CMK (cell line): Measurements from ENCODE around the gene HOXA3.

ENCODE experiments used
- DNase-seq: peaks from one replicate; pipeline ENCODE4 v3.0.0-alpha.2; 2010; ENCODE audit warnings: low read depth

HOXA3 gene

DNA sequence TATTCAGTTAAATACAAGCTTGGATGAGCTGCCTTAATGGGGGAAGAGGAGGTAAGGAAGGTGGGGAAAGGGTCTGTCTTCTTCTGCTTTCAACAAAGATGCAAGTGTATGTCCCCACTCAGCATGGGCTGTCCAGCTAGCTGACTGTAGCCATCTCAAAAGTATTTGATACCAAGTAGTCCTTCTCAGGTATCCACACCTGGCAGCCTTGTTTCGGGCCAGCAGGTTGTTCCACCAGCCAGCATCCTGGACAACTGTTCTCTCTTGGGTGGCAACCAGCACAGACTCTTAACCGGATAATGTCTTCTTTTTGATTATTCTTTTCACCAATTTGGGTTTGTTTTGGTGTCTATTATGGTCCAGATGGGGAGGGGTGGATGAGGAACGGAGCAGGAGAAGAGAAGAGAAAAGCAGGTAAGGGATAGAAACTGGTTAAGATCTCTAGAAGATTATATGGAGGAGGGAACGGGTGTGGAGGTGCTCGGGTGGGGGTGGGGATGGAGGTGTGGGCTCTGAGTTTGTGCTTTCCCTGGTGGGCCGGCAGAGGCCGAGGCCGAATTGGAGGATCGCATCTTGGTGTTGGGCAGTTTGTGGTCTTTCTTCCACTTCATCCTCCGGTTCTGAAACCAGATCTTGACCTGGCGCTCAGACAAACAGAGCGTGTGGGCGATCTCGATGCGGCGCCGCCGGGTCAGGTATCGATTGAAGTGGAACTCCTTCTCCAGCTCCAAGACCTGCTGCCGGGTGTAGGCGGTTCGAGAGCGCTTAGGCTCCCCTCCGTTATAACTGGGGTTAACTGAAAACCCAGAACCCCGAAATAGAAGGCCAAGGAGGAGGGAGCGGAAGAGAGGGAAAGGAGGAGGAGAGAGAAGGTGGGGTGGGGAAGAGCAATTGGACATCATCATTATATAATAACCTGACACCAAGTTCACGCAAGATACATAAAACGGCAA is 23.3 kb downstream of the HOXA3 start:
- no peak for DNase-seq

DNA sequence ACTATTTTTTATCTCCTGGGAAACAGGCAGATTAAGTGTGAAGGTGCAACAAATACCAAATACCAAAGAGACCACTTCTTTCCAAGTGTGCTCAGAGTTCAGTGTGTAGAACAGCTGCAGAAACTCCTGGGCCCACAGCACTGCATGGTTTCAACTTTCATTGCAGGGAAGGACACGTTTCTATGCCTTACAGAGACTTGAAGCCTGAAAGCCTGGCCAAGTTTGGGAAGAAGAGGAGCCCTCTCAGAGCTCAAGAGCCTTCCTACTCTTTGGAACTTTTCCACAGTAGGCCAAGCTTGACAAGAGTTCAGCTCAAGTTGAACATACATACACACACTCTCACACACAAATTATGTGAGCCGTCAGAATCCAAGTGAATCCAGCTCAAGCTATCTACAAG is 24.3 kb downstream of the HOXA3 start:
- DNase-seq: no peak

DNA sequence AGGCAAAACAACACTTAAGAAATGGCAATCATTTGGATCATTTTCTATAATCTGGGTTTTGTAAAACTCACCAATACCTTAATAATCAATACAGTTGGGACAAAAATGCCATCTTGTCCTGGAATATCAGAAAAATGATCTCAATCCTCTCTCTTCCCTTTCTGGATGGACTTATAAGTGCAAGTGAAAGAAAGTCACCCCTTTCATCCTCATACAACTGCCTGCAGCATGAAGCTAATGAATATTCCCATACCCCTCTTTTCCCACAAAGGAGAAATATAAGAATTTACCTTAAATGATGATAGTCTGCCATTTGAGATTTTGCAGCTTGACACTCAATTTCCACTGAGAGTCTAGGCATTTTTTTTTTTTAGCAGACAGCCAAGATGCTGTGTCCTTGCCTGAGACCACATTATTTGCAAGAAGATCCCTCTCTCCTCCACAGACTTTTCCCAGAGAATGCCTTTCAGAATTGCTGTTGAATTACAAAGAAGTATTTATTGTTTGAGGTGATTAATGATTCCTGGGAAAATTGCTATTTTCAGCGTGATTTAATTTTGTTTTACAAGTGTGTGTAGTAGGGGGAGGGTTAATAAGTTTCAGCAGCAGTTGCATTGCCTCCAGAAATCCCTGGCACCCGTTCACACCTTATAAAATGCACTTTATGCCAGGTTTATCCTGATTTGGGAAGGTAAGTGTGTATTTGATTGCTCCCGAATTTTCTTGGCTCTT is 25.6 kb downstream of the HOXA3 start:
- DNase-seq: no peak

DNA sequence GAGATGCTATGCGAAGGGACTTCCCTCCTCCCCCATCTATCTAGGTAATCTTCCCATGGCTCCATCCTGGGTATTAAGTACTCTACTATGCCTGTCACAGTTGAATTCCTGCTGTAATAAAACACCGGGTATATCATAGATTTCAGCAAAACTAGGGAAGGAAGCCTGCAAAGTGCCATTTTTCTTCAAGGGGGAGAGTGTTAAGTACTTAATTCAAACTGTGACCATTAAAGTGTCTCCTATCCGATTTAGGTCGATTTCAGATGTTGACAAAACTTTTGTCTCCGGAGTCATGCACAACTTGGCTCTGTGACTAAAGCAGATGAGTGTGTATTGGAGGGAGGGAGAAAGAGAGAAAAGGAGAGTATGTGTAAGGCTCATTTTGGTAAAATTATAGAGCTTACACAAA is 26.4 kb downstream of the HOXA3 start:
- DNase-seq: no peak

DNA sequence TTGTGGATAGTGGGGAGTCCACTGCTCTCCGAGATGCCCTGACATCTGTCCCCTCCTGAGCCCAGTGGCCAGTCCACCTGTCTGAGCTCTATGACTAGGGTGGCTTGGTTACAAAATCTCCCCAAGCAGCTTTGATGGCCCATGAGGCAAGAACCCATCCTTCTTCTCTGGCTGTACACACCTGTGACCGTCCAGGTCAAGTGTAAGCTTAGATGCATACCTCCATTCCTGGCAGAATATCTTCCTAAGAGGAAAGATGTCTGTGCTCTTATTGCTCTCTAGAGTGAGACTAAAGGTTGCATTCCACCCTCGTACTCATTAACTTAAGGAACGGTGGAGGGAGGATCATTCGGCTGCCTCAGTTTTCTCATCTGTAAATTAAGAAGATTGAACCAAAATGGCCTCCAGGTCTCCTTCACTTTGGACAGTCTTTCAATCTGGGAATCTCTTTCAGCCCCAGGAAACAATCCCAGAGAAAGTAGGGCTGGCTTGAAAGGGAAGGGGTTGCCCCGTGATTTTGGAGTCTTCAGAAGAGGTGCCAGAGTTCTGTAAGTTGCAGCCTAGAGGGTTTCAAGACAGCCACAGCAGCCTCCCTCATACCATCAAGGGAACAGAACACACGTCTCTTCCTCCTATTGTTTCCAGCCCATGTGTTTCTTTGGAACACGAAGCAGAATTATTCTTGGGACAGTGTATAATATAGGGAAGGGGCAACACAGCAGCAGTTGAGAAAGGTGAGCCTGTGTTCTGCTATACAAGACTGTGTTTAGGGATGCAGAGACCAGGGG is 27.3 kb downstream of the HOXA3 start:
- DNase-seq: no peak

DNA sequence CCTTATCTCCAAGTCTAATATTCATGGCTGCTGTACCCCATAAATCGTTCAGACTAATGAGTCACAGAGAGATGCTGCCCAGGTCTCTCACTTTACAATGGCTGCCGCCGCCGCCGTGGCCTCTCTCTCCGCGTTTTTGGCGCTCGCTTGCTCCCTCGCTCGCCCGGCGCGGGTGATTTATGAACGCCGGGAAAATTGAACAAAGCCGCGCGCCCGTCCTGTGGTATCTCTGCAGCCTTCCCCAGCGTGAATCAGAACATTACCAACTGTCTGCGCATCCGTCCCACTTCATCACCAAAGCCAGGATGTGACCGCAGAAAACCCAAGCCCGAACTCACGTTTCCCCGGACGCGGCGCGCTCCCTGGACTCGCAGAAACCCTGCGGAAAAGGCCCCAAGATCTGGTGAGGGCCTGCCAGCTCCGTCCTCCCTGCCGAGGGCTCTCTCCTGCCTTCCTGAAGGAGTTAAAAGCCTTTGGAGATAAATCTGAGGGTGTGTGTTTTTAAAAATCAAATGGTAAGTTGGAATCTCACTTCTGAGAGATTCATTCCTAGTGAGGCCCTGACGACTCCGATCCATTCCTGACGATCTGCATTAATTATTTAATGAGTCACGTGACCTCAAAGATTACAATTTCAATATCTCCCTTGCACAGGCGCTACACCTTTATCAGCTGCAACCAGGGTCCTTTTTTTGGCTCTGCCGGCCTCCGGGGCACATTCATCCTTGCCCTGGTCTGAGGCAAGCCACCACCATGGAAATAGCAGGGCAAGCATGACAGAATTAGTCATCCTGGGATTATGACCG is 28.1 kb downstream of the HOXA3 start:
- DNase-seq: no peak

DNA sequence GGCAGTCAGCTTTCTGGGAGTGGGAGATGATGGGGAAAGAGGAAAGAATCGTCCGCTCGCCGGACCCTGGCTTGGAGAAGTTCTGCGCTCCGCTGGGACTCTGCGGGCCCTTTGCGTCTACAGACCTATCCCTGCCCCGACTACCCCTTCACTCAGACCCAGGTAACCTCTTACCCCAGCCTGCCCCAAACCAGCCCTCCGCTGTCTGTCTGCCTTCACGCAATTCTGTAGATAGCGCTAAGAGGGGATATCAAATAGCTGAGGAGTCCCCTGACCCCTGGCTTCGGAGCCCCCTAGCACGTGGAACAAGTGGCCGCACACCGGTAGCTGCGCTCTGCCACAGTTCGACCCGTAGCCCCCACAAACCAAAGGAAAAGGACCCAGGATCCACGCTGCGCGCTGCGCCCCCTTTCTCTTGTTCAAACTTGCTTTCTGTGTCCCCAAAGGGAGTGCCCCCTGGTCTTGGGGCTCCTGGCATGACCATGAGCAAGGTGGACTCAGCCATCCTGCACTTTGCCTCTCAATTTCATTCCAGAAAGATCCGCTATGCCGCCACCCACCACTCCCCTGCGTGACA is 28.8 kb downstream of the HOXA3 start:
- DNase-seq: no peak

DNA sequence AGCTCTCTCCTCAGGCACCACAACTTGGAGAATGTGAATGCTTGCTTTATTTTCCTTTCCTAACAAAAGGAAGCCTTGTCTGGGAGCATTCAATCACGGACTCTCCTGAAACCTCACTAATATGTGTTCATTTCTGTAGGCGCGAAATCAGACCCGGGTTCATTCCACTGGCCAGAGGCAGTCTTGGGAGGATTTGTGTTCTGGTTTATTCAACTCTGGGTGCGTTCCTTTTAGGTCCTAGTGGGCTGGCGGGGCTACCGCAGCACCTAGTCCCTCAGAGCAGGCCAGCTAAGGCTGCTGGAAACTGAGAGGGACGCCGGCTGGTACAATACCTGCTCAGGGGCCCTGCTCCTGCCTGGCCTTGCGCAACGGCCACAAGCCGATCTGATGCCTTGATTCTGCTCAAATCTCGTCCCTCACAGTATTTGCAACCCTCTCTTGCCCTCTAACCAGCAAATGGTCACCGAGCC is 29.3 kb downstream of the HOXA3 start:
- DNase-seq: no peak

DNA sequence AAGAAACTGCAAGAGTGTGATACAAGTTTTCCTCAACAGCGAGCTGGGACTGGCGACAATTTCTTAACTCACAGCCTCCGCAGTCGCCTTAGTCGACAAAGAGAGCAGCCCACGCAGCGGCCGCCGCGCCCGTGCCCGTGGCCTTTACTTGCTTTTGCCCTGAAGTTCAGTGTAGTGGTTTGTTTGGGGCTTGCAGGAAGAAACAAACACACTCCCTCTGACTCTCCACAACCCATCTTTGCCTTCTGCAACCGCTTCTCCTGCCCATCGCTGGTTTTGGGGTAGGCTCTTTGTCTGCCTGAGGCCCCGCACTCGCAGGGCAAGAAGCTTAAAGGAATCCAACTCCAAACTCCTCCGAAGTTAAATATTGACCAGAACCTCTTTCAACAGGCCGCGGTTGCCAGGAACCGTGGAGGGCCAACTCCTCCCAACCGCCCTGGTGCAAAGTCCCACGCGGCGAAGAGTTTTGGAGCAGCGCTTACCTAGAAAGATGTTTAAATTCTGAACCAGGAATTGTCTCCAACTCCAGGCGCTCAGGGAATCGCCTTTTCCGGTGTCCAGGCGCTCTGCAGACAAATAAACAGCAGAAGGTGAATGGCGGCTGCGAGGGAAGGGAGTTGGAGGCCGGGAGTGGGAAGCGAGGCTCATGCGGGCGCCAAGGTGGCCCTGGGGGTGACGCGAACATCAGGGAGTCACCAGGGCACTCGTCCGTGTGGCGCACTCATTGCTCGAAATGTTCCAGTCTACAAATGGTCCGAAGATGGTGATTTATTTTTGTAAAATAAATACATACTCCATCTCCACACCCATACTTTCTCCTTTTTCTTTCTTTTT is 30.1 kb downstream of the HOXA3 start:
- no peak for DNase-seq

DNA sequence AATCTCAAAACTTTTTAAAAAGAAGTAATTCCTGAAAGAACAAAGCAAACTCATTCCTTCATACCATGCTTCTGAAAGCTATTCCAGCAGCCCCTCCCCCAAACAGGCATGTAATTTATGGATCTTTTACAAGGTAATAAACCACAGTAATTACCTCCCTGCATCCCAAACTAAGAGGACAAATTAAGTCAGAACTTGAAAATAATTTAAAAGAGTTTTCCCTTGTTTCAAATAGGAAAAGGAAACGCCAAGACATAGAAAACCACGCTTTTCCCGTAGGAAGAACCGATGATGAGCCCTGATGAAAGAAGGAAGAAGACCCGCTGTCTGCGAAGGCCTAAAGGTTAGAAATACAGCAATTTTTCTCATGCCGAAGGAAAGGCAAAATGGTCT is 30.7 kb downstream of the HOXA3 start:
- DNase-seq: no peak

DNA sequence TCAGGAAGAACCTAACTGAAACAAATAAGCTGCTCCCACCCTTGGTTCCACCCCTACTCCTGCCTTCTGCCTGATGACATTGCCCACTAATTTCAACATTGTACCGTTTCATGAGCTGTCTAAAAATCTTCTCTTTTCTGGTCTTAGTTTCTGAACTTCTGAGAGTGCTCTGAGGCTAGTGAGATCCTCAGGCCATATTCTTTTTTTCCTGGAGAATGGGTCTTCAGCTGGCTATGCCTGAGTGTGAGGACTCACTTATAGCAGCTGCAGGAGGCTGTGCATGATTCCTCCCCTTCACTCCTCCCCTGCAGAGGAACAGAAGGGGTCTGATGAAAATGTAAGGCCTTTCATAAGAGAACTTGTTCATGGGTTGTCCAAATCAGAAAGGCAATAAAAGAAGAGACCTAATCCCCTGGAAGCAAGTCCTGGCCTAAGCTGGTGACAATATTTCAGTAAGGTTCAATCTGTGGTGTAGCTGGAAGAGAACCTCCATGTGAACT is 32.9 kb downstream of the HOXA3 start:
- no peak for DNase-seq

DNA sequence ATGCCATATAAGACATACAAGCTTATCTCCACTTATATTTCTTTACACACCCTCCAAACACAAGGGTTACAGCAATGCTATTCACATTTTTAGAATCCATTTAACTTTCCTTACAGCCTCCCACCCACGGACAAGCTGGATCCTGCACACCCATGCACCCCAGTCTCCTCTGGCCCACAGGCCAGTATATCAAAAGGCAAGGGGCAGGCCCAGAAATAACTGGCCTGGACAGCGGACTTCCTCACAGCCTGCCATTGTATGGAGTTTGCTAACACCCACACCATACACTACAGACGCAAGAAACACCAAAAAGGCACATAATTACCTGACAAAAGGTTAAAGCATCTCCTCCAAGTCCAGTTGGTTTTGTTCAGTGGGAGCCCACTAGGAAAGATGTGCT is 33.8 kb downstream of the HOXA3 start:
- DNase-seq: no peak

DNA sequence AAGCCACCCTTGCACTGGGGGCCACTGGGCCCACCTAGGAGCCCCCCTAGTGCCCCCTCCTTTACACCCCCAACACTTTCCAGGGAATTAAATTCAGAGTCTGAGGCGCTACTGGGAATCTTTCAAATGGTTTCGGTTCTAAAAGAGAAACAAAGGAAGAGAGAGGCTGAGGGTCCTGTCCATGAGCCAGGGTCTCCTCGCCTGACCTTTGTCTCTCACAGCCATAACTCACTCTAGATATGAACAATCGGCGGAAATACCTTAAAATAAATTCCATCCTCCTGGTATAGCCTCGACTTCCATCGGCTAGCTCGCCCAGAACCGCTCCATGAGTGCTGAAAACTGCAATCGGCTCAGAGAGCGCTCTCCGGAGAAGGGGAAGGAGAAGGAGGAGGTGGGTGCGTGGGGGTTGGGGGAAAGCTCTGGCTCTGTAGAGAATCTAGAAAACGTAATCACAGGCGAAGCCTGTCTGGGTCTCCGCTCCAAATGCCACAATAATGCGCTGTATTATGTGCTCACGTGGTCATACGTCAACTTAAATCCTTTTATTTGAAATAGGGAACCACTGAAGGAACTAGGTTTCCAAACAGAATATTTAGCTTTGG is 34.4 kb downstream of the HOXA3 start:
- DNase-seq: no peak

DNA sequence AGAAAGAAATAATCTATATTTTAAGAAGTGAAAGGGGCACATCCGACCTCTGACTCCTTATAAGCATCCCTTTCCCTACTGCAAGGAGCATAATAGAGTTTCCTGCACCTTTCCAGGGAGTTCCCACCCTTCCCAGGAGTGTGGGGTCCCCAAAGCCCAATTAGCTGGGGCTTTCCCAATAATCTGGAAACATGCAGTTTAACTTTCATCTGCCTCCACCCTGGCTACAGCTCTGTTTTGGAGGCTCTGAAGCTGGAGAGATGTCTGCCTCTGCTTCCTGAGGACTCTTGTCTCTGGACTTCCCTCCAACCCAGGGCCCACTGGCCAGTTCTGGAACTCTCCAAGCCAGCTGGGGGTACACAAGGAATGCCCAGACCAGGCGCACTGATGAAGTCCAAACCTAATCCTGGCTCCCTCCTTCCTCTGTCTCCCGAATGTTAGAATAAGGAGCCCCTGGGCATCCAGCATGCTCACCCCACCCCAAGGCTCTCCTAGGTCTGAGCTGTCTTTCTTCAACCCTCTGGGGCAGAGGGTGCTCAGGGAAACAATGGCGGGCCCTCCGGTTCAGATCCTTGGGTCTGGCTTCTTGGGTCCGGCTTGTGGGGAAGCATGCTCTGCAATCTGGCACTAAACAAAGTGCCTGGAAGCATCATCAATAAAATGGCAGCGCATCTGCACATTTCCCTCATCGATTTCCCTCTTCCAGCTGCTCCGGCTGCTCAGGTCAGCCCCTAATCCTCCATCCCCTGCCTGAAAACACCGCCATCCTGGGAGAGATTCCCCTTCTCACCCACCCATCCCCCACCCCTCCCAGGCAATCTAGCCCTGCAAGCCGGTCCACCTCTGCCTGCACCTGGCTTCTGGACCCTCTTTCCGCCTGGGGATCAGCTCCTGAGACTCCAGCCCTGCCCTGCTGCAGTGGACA is 35.2 kb downstream of the HOXA3 start:
- no peak for DNase-seq

DNA sequence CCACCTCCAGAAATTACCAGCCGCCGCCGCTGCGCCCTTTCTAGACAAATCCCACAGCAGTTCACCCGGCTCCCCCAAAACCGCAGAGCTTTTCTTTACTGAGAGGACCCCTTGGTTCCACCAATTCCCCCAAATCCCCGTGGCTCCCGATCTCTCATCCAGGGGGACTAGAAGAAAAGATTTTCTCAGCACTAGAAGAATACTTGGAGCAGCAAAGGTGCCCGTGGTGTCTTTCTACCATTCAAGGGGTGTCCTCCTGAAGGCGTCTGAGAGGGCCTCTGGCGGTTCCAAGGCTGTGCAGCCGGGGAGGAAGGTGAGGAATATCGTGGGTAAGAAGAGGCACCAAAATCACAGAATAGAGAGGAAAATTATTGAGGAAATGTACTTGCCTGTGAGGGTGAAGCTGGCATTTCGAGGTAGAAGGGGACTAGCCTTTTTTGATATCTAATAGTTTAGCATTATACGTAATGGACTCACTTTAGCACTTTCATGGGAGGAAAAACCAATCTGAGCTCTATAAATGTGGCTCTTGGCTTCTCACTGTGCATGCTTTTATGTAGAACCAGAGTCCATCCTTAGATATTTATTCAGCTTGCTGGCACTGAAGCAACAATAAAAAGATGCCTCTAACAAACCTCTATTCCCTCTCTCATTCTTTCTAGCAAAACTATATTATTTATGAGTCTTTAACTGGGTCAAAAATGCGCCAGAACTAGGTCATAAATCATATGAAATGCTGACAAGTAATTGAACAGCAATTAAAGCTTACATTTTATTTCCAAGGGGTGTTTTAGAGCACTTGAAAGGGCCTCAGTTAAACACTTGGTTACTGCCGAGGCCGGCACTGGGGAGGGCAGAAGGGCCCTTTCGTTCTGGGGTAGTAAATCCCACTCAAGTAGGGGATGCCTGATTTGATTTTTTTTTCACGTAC is 36.1 kb downstream of the HOXA3 start:
- no peak for DNase-seq

DNA sequence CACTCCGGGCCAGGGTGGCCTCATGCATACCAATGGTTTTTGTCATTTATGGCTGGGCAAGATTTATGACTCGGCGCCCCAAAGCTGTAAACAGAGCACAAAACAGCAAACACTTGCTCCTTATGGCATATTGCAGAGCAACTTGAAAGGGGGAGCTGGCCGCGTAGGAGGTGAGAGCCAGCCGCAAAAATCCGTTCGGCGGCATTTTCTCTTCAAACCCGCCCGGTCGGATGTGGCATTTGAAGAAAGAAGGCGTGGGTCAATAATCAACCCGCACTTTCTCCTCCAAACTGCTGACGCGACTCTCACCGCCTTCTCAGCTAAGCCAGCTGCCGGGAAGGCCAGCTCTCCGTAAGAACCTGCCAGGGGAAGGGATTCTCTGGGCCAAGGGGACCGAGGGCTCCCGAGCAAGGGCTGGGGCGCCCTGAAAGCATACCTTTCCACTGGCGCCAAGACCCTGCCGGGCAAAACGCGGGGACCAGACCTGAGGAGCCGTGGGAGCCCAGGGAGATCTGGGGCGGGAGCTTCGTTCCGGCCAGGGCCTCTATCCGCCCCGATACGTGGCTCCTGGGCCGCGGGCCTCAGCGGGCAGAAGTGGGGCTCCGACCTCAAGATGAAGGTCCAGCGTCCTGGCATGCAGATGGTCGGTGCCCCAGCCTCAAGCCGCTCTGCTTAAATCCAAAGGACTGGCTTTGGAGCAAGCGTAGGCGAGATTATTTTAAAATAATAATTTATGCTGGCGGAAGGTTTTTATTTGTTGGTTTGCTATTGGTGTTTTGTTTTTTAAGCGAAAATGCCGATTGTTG is 37.0 kb downstream of the HOXA3 start:
- no peak for DNase-seq

DNA sequence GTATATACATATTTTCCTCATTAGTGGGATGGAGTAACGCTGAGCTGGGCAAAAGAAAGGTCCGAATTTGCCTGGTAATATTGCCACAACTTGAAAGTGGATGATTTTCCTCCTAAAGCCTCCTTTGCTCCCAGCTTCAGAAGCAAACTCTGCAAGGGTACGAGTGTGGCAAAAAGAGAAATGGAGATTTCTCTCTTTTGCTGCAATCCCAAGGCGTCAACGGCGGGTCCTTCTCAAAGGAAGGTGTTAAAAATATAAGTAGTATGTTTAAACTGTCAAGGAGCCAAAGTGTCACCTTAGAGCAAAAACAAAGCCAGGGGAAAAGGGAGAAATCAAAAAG is 37.5 kb downstream of the HOXA3 start:
- no peak for DNase-seq
